Activated B cell treated with CpG ODN at 0.5 μM for 24 hours (primary cell): ENCODE data around the gene TPRN. TPM values are rescaled to one million over a fixed set of nuclear protein-coding genes. Genes with fewer than 3 reads are reported as not detected.

Source experiments
- ATAC-seq: fragments of 200-7000 bp; cut with Tn5 transposase; one replicate; pipeline ENCODE4 v1.10.0; 2021; ENCODE audit warnings: low read depth, mild to moderate bottlenecking, moderate library complexity
- CTCF ChIA-PET: fragments of 350-600 bp; sonication (Branson Sonifier 250); formaldehyde crosslinking; loops from one replicate; lab custom pipeline; 2021; ENCODE audit warnings: antibody characterized with exemption; lab: Charles Lee
- POLR2A ChIA-PET: fragments of 350-600 bp; sonication (Branson Sonifier 250); formaldehyde crosslinking; loops from one replicate; lab custom pipeline; 2021; ENCODE audit warnings: antibody characterized with exemption; lab: Charles Lee
- DNase-seq: peaks from one replicate; pipeline ENCODE4 v3.0.0; 2022
- H3K27ac Mint-ChIP-seq: one replicate; pipeline ENCODE4 v1.8.0; 2020; ENCODE audit warnings: mixed read lengths
- H3K27me3 Mint-ChIP-seq: one replicate; pipeline ENCODE4 v1.8.0; 2021; ENCODE audit warnings: mixed read lengths
- H3K36me3 Mint-ChIP-seq: one replicate; pipeline ENCODE4 v1.8.0; 2021; ENCODE audit warnings: low read depth, mixed read lengths
- H3K4me1 Mint-ChIP-seq: one replicate; pipeline ENCODE4 v1.8.0; 2021; ENCODE audit warnings: mixed read lengths
- H3K4me3 Mint-ChIP-seq: one replicate; pipeline ENCODE4 v1.8.0; 2020; ENCODE audit warnings: mild to moderate bottlenecking, mixed read lengths
- H3K9me3 Mint-ChIP-seq: one replicate; pipeline ENCODE4 v1.8.0; 2020; ENCODE audit warnings: mixed read lengths
- CTCF ChIP-seq: fragments of 200-600 bp; IDR thresholded peaks from one replicate; pipeline ENCODE4 v1.8.0; 2022; ENCODE audit warnings: antibody characterized with exemption, mild to moderate bottlenecking
- intact Hi-C: fragments of 100-400 bp; cut with micrococcal nuclease; formaldehyde crosslinking; loops from one replicate; pipeline ENCODE4 v1.15.1; 2024
- total RNA-seq: library from RNA; stranded (reverse); gene quantifications from 2 replicates; pipeline ENCODE4 v1.2.3, GENCODE V29; 2022

The TPRN gene
- total RNA-seq, 1 donor from 2014 or later, result 11.4 TPM

- H3K36me3 Mint-ChIP-seq, result peaks cover 37% of the 10 kb centered on the region
- intact Hi-C loops, result no loop called here
- ChIA-PET POLR2A (interaction anchor here (0.6 to 4.4 kb wide), 7 partner anchors 8 to 64 kb away, joined by 8 to 49 read pairs (median 17); partner anchors contain the start of genes NDOR1, RNF224, TMEM203 and TPRN), CTCF (interaction anchor here (1.4 to 2.0 kb wide), 3 partner anchors 14 to 46 kb away, joined by 3 to 8 read pairs (median 7); no protein-coding TSS in a partner anchor)
- H3K4me3 Mint-ChIP-seq, result peak overlapping the region; percentile 64
- H3K27ac Mint-ChIP-seq, result peak overlapping the region; percentile 41
- no peaks in the 10 kb centered on the region for H3K27me3 Mint-ChIP-seq
- no peak for ATAC-seq
- peaks cover 36% of the 10 kb centered on the region for H3K4me1 Mint-ChIP-seq
- TF ChIP-seq CTCF, result no peak
- DNase-seq, result no peak
- no peaks in the 10 kb centered on the region for H3K9me3 Mint-ChIP-seq
These were observed 10.2 kb downstream of the TPRN start for GRCh38 chr9:137190315-137190856.

GRCh38 chr9:137189297-137190295 lies 10.9 kb downstream of the TPRN start:
- DNase-seq (no peak), ATAC-seq (no peak)
- no peaks in the 10 kb centered on the region for H3K27me3 Mint-ChIP-seq
- intact Hi-C loops, result loop anchor here (1.0 kb wide), 1 partner anchor 38 kb away; the partner anchor contains the start of gene RNF224
- CTCF ChIA-PET, result interaction anchor here (0.9 to 2.0 kb wide), 10 partner anchors 12 to 143 kb away, joined by 3 to 13 read pairs (median 5); partner anchors contain the start of genes MAN1B1, RNF224 and TPRN
- H3K27ac Mint-ChIP-seq, result peak overlapping the region; percentile 91
- POLR2A ChIA-PET, result interaction anchor here (0.7 to 4.4 kb wide), 23 partner anchors 8 to 463 kb away, joined by 3 to 49 read pairs (median 8); partner anchors contain the start of genes CYSRT1, MAN1B1, NDOR1 and RNF208
- peak overlapping the region; percentile 91 for H3K4me3 Mint-ChIP-seq
- peaks cover 43% of the 10 kb centered on the region for H3K36me3 Mint-ChIP-seq
- H3K4me1 Mint-ChIP-seq, result peaks cover 36% of the 10 kb centered on the region
- TF ChIP-seq CTCF, result no peak
- no peaks in the 10 kb centered on the region for H3K9me3 Mint-ChIP-seq

GRCh38 chr9:137188490-137189296 lies 11.8 kb downstream of the TPRN start, which contains the start of the genes ANAPC2 and SSNA1:
Gene ANAPC2 (minus strand): TSS chr9:137188560. CDS start chr9:137188532, 28 bp downstream.
Gene SSNA1 (plus strand): TSS chr9:137188676. CDS start chr9:137188727, 51 bp downstream.
- no peak for TF ChIP-seq CTCF
- Mint-ChIP-seq H3K4me1 (peaks cover 36% of the 10 kb centered on the region), H3K9me3 (no peaks in the 10 kb centered on the region), H3K27ac (peak within 1 kb of the TSS; percentile 91), H3K36me3 (peaks cover 52% of the 10 kb centered on the region), H3K4me3 (peak within 1 kb of the TSS; percentile 92), H3K27me3 (no peaks in the 10 kb centered on the region)
- peak; percentile 99 for DNase-seq
- peak; percentile 79 for ATAC-seq
- ChIA-PET CTCF (interaction anchor here (0.9 to 2.0 kb wide), 10 partner anchors 13 to 142 kb away, joined by 3 to 13 read pairs (median 5); partner anchors contain the start of genes MAN1B1, RNF224 and TPRN), POLR2A (interaction anchor here (0.7 to 4.4 kb wide), 24 partner anchors 8 to 462 kb away, joined by 3 to 49 read pairs (median 8); partner anchors contain the start of genes CYSRT1, MAN1B1, NDOR1 and RNF208)
- intact Hi-C loops, result loop anchor here (1.0 kb wide), 7 partner anchors 12 to 70 kb away; partner anchors contain the start of genes NDOR1, RNF224, TMEM203 and TPRN

- peaks cover 36% of the 10 kb centered on the region for H3K4me1 Mint-ChIP-seq
- POLR2A ChIA-PET, result interaction anchor here (1.0 to 4.4 kb wide), 15 partner anchors 10 to 461 kb away, joined by 3 to 49 read pairs (median 10); partner anchors contain the start of genes CYSRT1, MAN1B1, NDOR1 and RNF208
- peaks cover 59% of the 10 kb centered on the region for H3K36me3 Mint-ChIP-seq
- H3K27me3 Mint-ChIP-seq, result no peaks in the 10 kb centered on the region
- peak overlapping the region; percentile 90 for H3K27ac Mint-ChIP-seq
- CTCF ChIA-PET, result interaction anchor here (0.6 to 2.0 kb wide), 6 partner anchors 14 to 102 kb away, joined by 3 to 13 read pairs (median 6); partner anchors contain the start of genes MAN1B1, RNF224 and TPRN
- ATAC-seq (no peak), DNase-seq (no peak)
- no peak for TF ChIP-seq CTCF
- intact Hi-C loops, result loop anchor here (1.0 kb wide), 6 partner anchors 12 to 70 kb away; partner anchors contain the start of genes NDOR1, TMEM203 and TPRN
- H3K4me3 Mint-ChIP-seq, result peak overlapping the region; percentile 92
- no peaks in the 10 kb centered on the region for H3K9me3 Mint-ChIP-seq
These were observed 12.5 kb downstream of the TPRN start for GRCh38 chr9:137188086-137188489.
